D721Med (cell line): ENCODE measurements around the gene MED7.

Source experiments
- DNase-seq: peaks from one replicate; pipeline ENCODE4 v3.0.0; 2011; ENCODE audit warnings: low spot score; ENCODE audit not compliant: insufficient read length
- FAIRE-seq: peaks from 2 replicates; lab custom pipeline; 2011; peaks lifted over from hg19 to GRCh38; lab: Jason Lieb, UNC
- CTCF ChIP-seq: IDR thresholded peaks from 2 replicates; pipeline ENCODE4 v1.5.1; 2012; ENCODE audit warnings: mild to moderate bottlenecking, control low read depth; ENCODE audit not compliant: insufficient read depth; ENCODE audit errors: missing control alignments

MED7 gene

GRCh38 chr5:157182143-157182757 is 39.6 kb upstream of the MED7 start:
- no peak for FAIRE-seq
- no peak for TF ChIP-seq CTCF

GRCh38 chr5:157180374-157181264 is 38.0 kb upstream of the MED7 start, which contains the start of gene ITK:
Gene ITK (plus strand): TSS chr5:157180840. CDS start chr5:157180978, 138 bp downstream.
- FAIRE-seq (no peak), DNase-seq (no peak)

More at GRCh38 chr5:157182143-157182757, 39.6 kb upstream of the MED7 start:
- DNase-seq, result no peak

GRCh38 chr5:157178966-157179365 is 36.3 kb upstream of the MED7 start:
- FAIRE-seq (no peak), DNase-seq (no peak)
- no peak for TF ChIP-seq CTCF

More at GRCh38 chr5:157180374-157181264, 38.0 kb upstream of the MED7 start, which contains the start of gene ITK:
- no peak for TF ChIP-seq CTCF

GRCh38 chr5:157177953-157178352 is 35.3 kb upstream of the MED7 start:
- no peak for FAIRE-seq
- TF ChIP-seq CTCF, result no peak
- no peak for DNase-seq

- TF ChIP-seq CTCF, result no peak
- no peak for DNase-seq
- no peak for FAIRE-seq
Observed at GRCh38 chr5:157175071-157175612, 32.5 kb upstream of the MED7 start.

- no peak for TF ChIP-seq CTCF
- no peak for DNase-seq
- FAIRE-seq, result no peak
Observed at GRCh38 chr5:157172403-157172802, 29.7 kb upstream of the MED7 start.

- FAIRE-seq (no peak), DNase-seq (no peak)
- no peak for TF ChIP-seq CTCF
Observed at GRCh38 chr5:157168286-157168685, 25.6 kb upstream of the MED7 start.
